GM18858 (cell line): ENCODE measurements around the gene ADCY3.

ENCODE experiments used
- ATAC-seq: cut with Tn5 transposase; IDR thresholded peaks from one replicate; pipeline ENCODE4 v1.9.1; 2021; ENCODE audit not compliant: unreplicated experiment

Gene ADCY3

GRCh38 chr2:24926220-24926601, 6.2 kb upstream of the ADCY3 start:
- ATAC-seq = no peak

GRCh38 chr2:24925815-24926214, 5.8 kb upstream of the ADCY3 start:
- no peak for ATAC-seq

- ATAC-seq = no peak
Observed at GRCh38 chr2:24924732-24925131, 4.7 kb upstream of the ADCY3 start.

GRCh38 chr2:24924266-24924665, 4.2 kb upstream of the ADCY3 start:
- no peak for ATAC-seq

GRCh38 chr2:24923106-24923505, 3.1 kb upstream of the ADCY3 start:
- ATAC-seq = no peak

- ATAC-seq = no peak
Observed at GRCh38 chr2:24922556-24922955, 2.5 kb upstream of the ADCY3 start.

- ATAC-seq = no peak
Observed at GRCh38 chr2:24920809-24921441, 888 bp upstream of the ADCY3 start.

- peak; percentile 18 for ATAC-seq
Observed at GRCh38 chr2:24919506-24920097, 435 bp downstream of the ADCY3 start.

GRCh38 chr2:24919037-24919505, 966 bp downstream of the ADCY3 start:
- no peak for ATAC-seq

GRCh38 chr2:24918326-24919036, 1.6 kb downstream of the ADCY3 start:
- ATAC-seq = no peak

GRCh38 chr2:24917731-24918325, 2.2 kb downstream of the ADCY3 start:
- ATAC-seq = no peak

GRCh38 chr2:24917086-24917485, 3.0 kb downstream of the ADCY3 start:
- ATAC-seq = no peak

- no peak for ATAC-seq
Observed at GRCh38 chr2:24915796-24916195, 4.2 kb downstream of the ADCY3 start.

- ATAC-seq = no peak
Observed at GRCh38 chr2:24915175-24915574, 4.9 kb downstream of the ADCY3 start.

- ATAC-seq = no peak
Observed at GRCh38 chr2:24914713-24915112, 5.3 kb downstream of the ADCY3 start.

- ATAC-seq = no peak
Observed at GRCh38 chr2:24913911-24914310, 6.1 kb downstream of the ADCY3 start.

GRCh38 chr2:24912986-24913385, 7.1 kb downstream of the ADCY3 start:
- no peak for ATAC-seq

- ATAC-seq = no peak
Observed at GRCh38 chr2:24912523-24912922, 7.5 kb downstream of the ADCY3 start.

GRCh38 chr2:24910245-24910644, 9.8 kb downstream of the ADCY3 start:
- ATAC-seq = no peak

GRCh38 chr2:24909555-24910177, 10.4 kb downstream of the ADCY3 start:
- ATAC-seq = no peak

- ATAC-seq = no peak
Observed at GRCh38 chr2:24908461-24908901, 11.6 kb downstream of the ADCY3 start.
